Right lobe of liver (tissue), 6 donors: Measurements from ENCODE around the gene MGP. TPM values are rescaled to one million over a fixed set of nuclear protein-coding genes. Genes with fewer than 3 reads are reported as not detected.

Experiments
- ATAC-seq, 4 donors: fragments of 200-7000 bp; cut with Tn5 transposase; one replicate each; pipeline ENCODE4 v1.9.1; 2020; ENCODE audit warnings: mild to moderate bottlenecking in 4 of 4, moderate library complexity in 4 of 4
- DNase-seq, 3 donors: peaks; one replicate each; pipeline ENCODE4 v3.0.0-alpha.2; 2020
- H3K27ac ChIP-seq, 3 donors: fragments of 200-600 bp; one replicate each; pipeline ENCODE4 v1.8.0; 2022
- H3K27me3 ChIP-seq, 2 donors: fragments of 200-600 bp; one replicate each; pipeline ENCODE4 v1.8.0; 2022
- H3K36me3 ChIP-seq, 4 donors: fragments of 200-600 bp; sonication (generic) in 1 of 4; one replicate each; pipeline versions ENCODE4 v1.5.1 to v1.8.0; 2017 to 2022; ENCODE audit warnings: control low read depth in 1 of 4
- H3K4me1 ChIP-seq, 4 donors: fragments of 200-600 bp; sonication (generic) in 1 of 4; one replicate each; pipeline versions ENCODE4 v1.5.1 to v1.8.0; 2017 to 2022; ENCODE audit warnings: control low read depth in 1 of 4
- H3K4me3 ChIP-seq, 3 donors: fragments of 200-600 bp; one replicate each; pipeline ENCODE4 v1.8.0; 2022
- H3K9me3 ChIP-seq, 4 donors: fragments of 200-600 bp; sonication (generic) in 1 of 4; one replicate each; pipeline versions ENCODE4 v1.5.1 to v1.8.0; 2017 to 2022; ENCODE audit warnings: control low read depth in 1 of 4
- POLR2A ChIP-seq: fragments of 450-650 bp; IDR thresholded peaks from one replicate; pipeline ENCODE4 v1.6.1; 2017; ENCODE audit warnings: antibody characterized with exemption, mild to moderate bottlenecking
- WGBS: methylation state at CpG from one replicate; pipeline ENCODE4 v1.1.6; 2018; ENCODE audit warnings: low coverage, low lambda C conversion rate; ENCODE audit not compliant: insufficient coverage; ENCODE audit errors: missing lambda C conversion rate; 5-methylcytosine and 5-hydroxymethylcytosine counted together
- intact Hi-C, 2 donors: fragments of 100-400 bp; cut with DNase I; formaldehyde crosslinking; loops; one replicate each; pipeline versions ENCODE4 v1.11.2 to v1.14.1; 2022
- total RNA-seq, 6 experiments: library from RNA; depleted of rRNA in 2 of 6; stranded (reverse); fragments of >200 nt in 2 of 6; fragmentation: NEBNext Ultra II Directional in 3 of 6; extraction: Animal tissue kit (Norgen Biotek cat#: 25700) in 3 of 6; gene quantifications; one replicate each; pipeline versions ENCODE4 v1.1.0 to v1.2.4, GENCODE V29; 2016 to 2023
- TF ChIP-seq, protein P1 (sequence below), 4 donors: fragments of 200-600 bp in 3 of 4; fragments of 450-650 bp in 1 of 4; IDR thresholded peaks; one replicate each; pipeline versions ENCODE4 v1.5.1 to v1.8.0; 2016 to 2022; ENCODE audit warnings: antibody characterized with exemption in 4 of 4, mild to moderate bottlenecking in 2 of 4
- donor health status: DM: no; HTN: yes; CAD: no.
- donor health status: DM: no; HTN: no; CAD: no.
- donor health status: DM: no; HTN: no; CAD: no.
- donor health status: DM: no; HTN: yes; CAD: no.
- donor health status: DM: no; HTN: yes; CAD: no.

The MGP gene
- total RNA-seq, 6 experiments from 2014 or later: 4.7 to 15.1 (median 7.1) TPM

DNA sequence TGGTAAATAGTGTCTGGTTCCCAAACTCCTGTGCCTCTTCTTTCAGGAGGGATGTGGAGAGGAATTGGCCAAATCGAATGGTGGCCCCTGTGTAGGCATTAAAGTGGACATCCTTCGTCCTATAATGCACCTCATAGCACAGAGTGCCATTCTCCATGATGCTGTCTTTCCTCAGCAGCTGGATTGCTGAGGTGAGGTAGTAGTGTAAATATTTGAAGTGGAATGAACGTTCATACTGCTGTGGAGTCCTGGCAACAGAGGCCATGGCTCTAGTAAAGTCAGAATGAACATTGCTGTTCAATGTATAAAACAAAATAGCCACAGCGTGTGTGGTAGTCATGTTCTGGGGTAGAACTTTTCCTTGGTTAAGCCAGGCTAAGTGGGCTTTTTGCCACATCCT lies 45.0 kb downstream of the MGP start:
- intact Hi-C loops: loop anchor here (5.0 to 10.0 kb wide), 2 partner anchors 68 to 154 kb away; a partner anchor contains a TSS
- peaks cover 0 to 39% (median 17%) of the 10 kb centered on the region in 4 donors for H3K4me1 ChIP-seq
- H3K27ac ChIP-seq: peak overlapping the region; percentile 57 to 94 (median 91)
- no peaks in the 10 kb centered on the region for H3K9me3 ChIP-seq
- 61% methylated on average over 3 of the region's 4 CpGs for WGBS
- peak overlapping the region in 2 of 3 donors; percentile 59 to 64 for H3K4me3 ChIP-seq
- ATAC-seq (peak in 3 of 4 donors; percentile 26 to 36 (median 35)), DNase-seq (no peak)
- TF ChIP-seq, protein P1, sequence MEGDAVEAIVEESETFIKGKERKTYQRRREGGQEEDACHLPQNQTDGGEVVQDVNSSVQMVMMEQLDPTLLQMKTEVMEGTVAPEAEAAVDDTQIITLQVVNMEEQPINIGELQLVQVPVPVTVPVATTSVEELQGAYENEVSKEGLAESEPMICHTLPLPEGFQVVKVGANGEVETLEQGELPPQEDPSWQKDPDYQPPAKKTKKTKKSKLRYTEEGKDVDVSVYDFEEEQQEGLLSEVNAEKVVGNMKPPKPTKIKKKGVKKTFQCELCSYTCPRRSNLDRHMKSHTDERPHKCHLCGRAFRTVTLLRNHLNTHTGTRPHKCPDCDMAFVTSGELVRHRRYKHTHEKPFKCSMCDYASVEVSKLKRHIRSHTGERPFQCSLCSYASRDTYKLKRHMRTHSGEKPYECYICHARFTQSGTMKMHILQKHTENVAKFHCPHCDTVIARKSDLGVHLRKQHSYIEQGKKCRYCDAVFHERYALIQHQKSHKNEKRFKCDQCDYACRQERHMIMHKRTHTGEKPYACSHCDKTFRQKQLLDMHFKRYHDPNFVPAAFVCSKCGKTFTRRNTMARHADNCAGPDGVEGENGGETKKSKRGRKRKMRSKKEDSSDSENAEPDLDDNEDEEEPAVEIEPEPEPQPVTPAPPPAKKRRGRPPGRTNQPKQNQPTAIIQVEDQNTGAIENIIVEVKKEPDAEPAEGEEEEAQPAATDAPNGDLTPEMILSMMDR (IDR thresholded peaks at IDR 0.05): no peak
- peak; percentile 15 for TF ChIP-seq POLR2A
- H3K36me3 ChIP-seq: peaks cover 0 to 18% (median 5%) of the 10 kb centered on the region in 4 donors
- no peaks in the 10 kb centered on the region for H3K27me3 ChIP-seq

DNA sequence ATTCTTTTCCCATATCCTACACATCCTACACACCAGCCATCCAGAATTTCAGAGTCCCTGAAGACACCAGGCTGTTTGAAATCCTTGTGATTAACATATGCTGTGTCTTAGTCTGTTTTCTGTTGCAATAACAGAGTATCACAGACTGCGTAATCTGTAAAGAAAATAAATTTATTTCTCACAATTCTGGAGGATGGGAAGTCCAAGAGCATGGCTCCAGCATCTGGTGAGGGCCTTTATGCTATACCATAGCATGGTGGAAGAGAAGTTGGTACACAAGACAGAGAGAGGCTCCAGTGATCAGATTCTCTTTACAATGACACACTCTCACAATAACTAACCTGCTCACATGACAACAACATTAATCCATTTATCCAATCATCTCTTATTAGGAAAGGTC lies 46.4 kb downstream of the MGP start:
- 100% methylated on average over 1 of the region's 1 CpG for WGBS
- Histone ChIP-seq H3K4me3 (no peak overlapping the region), H3K27me3 (no peaks in the 10 kb centered on the region), H3K36me3 (peaks cover 0 to 18% (median 5%) of the 10 kb centered on the region in 4 donors), H3K27ac (no peak overlapping the region), H3K4me1 (peaks cover 0 to 38% (median 19%) of the 10 kb centered on the region in 4 donors), H3K9me3 (no peaks in the 10 kb centered on the region)
- ATAC-seq: no peak
- TF ChIP-seq, protein P1 (IDR thresholded peaks at IDR 0.05): no peak
- TF ChIP-seq POLR2A: no peak
- DNase-seq: no peak
- intact Hi-C loops: no loop called here

DNA sequence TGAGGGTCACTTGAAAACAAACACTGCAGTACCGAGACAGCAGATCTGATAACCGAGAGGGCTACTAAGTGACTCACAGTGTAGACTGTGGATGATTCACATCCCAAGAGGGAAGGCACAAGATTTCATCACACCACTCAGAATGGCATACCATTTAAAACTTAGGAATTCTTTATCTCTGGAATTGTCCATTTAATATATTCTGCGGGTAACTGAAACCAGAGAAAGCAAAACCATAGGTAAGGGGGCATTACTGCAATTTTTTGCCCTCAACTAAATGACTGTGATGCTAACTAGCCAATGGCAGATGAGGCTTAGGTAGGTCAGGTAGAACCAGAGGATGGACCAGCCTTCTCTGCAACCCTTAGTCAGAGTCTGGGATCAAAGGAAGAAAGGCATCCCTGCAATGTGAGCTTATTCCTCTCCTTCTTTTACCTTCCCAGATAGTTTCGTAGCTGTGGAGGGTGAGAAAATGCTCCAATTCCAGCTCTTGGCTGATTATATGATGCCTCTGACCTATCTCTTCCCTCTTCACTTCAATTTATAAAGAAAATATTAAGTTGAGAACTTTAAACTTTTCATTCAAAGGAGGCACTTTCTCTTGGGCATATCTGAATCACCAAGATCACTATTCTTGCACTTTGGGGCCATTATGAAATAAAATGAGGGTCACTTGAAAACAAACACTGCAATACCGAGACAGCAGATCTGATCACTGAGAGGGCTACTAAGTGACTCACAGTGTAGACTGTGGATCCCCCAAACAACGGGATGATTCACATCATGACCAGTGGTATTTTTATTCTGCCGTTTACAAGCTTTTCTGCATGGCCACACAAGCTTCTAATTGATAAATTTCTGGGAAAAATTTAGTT lies 49.1 kb downstream of the MGP start:
- no peaks in the 10 kb centered on the region for H3K9me3 ChIP-seq
- ATAC-seq (peak; percentile 35 to 83 (median 64)), DNase-seq (no peak)
- peaks cover 0 to 18% (median 5%) of the 10 kb centered on the region in 4 donors for H3K36me3 ChIP-seq
- H3K4me3 ChIP-seq: no peak overlapping the region
- TF ChIP-seq, protein P1 (IDR thresholded peaks at IDR 0.05): no peak
- TF ChIP-seq POLR2A: no peak
- H3K27me3 ChIP-seq: no peaks in the 10 kb centered on the region
- intact Hi-C loops: no loop called here
- 55% methylated on average over 7 of the region's 7 CpGs for WGBS
- H3K4me1 ChIP-seq: peaks cover 0 to 43% (median 20%) of the 10 kb centered on the region in 4 donors
- H3K27ac ChIP-seq: peak overlapping the region in 1 of 3 donors; percentile 64

DNA sequence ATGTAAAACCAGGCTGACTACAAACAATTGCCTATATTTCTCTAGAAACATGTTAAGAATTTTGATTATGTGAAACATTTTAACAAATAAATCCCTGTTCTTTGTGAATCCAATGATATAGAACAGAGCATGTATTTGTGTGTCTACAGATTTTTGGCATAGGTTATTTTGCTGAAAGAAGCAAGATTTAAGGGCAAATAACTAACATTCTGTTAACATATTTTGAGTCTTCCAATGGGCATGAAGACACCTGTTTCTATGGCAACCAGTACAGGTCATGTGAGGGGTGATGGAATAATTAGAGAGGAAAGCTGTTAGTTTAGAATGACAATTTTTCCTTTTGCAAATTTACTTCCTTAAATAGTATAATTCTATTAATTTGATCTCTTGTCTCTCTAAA lies 51.1 kb downstream of the MGP start:
- intact Hi-C loops: no loop called here
- ATAC-seq: no peak
- no peak for DNase-seq
- Histone ChIP-seq H3K4me3 (no peak overlapping the region), H3K4me1 (peaks cover 0 to 26% (median 15%) of the 10 kb centered on the region in 4 donors), H3K27ac (peak overlapping the region in 1 of 3 donors; percentile 18), H3K9me3 (no peaks in the 10 kb centered on the region), H3K36me3 (peaks cover 0 to 6% (median under 1%) of the 10 kb centered on the region in 4 donors), H3K27me3 (no peaks in the 10 kb centered on the region)
- TF ChIP-seq POLR2A: no peak
- TF ChIP-seq, protein P1 (IDR thresholded peaks at IDR 0.05): no peak
